Loucy (cell line): ENCODE measurements around the gene GNG10.
"Not testable (repeated sequence)": the region's sequence is repeated elsewhere in the genome, so short reads cannot be mapped to it uniquely, and the experiment has no call there.

Source experiments
- CTCF ChIP-seq: fragments of 200-600 bp; sonication (generic); conservative IDR thresholded peaks from 2 replicates; pipeline ENCODE4 v1.5.1; 2014; ENCODE audit warnings: mild to moderate bottlenecking, antibody characterized with exemption, low read length
- EZH2phosphoT487 ChIP-seq: fragments of 200-600 bp; IDR thresholded peaks from 2 replicates; pipeline ENCODE4 v1.6.1; 2018; ENCODE audit warnings: antibody characterized with exemption, mild to moderate bottlenecking, moderate library complexity, borderline replicate concordance

GRCh38 chr9:111617349-111617748 is 44.1 kb upstream of the GNG10 start:
- not testable (repeated sequence) for TF ChIP-seq CTCF, EZH2phosphoT487
